ENCODE results near the gene CINP.

Gene CINP

GRCh38 chr14:102351023-102351422 lies 11.7 kb downstream of the CINP start:
- Mint-ChIP-seq H3K27ac (ENCODE audit: low read depth) (no peak overlapping the region), H3K27me3 (no peaks in the 10 kb centered on the region), H3K4me1 (no peaks in the 10 kb centered on the region), H3K9me3 (no peaks in the 10 kb centered on the region), H3K4me3 (no peak overlapping the region), H3K36me3 (ENCODE audit: insufficient read depth) (peaks cover 57% of the 10 kb centered on the region)
- DNase-seq (ENCODE audit: low spot score in 2 of 2), result no peak
- no peak for ATAC-seq (replicated peaks; ENCODE audit: extremely low read depth, poor library complexity, severe bottlenecking)

GRCh38 chr14:102348376-102348775 lies 14.3 kb downstream of the CINP start:
- Mint-ChIP-seq H3K4me1 (no peaks in the 10 kb centered on the region), H3K36me3 (ENCODE audit: insufficient read depth) (peaks cover 44% of the 10 kb centered on the region), H3K27me3 (no peaks in the 10 kb centered on the region), H3K27ac (ENCODE audit: low read depth) (no peak overlapping the region), H3K4me3 (no peak overlapping the region), H3K9me3 (no peaks in the 10 kb centered on the region)
- ATAC-seq (replicated peaks; ENCODE audit: extremely low read depth, poor library complexity, severe bottlenecking) (no peak), DNase-seq (ENCODE audit: low spot score in 2 of 2) (no peak)

GRCh38 chr14:102346645-102347044 lies 16.0 kb downstream of the CINP start:
- Mint-ChIP-seq H3K36me3 (ENCODE audit: insufficient read depth) (peaks cover 37% of the 10 kb centered on the region), H3K27ac (ENCODE audit: low read depth) (no peak overlapping the region), H3K27me3 (no peaks in the 10 kb centered on the region), H3K4me3 (no peak overlapping the region), H3K9me3 (no peaks in the 10 kb centered on the region), H3K4me1 (no peaks in the 10 kb centered on the region)
- no peak for ATAC-seq (replicated peaks; ENCODE audit: extremely low read depth, poor library complexity, severe bottlenecking)
- no peak for DNase-seq (ENCODE audit: low spot score in 2 of 2)

GRCh38 chr14:102345232-102345631 lies 17.5 kb downstream of the CINP start:
- Mint-ChIP-seq H3K4me3 (no peak overlapping the region), H3K9me3 (no peaks in the 10 kb centered on the region), H3K27ac (ENCODE audit: low read depth) (peak overlapping the region; percentile 48), H3K27me3 (no peaks in the 10 kb centered on the region), H3K4me1 (no peaks in the 10 kb centered on the region), H3K36me3 (ENCODE audit: insufficient read depth) (peaks cover 45% of the 10 kb centered on the region)
- DNase-seq (ENCODE audit: low spot score in 2 of 2), result no peak
- ATAC-seq (replicated peaks; ENCODE audit: extremely low read depth, poor library complexity, severe bottlenecking), result no peak

- Mint-ChIP-seq H3K36me3 (ENCODE audit: insufficient read depth) (peaks cover 41% of the 10 kb centered on the region), H3K4me3 (no peak overlapping the region), H3K27ac (ENCODE audit: low read depth) (peak overlapping the region; percentile 48), H3K4me1 (no peaks in the 10 kb centered on the region), H3K27me3 (no peaks in the 10 kb centered on the region), H3K9me3 (no peaks in the 10 kb centered on the region)
- ATAC-seq (replicated peaks; ENCODE audit: extremely low read depth, poor library complexity, severe bottlenecking), result no peak
- DNase-seq (ENCODE audit: low spot score in 2 of 2), result no peak
Observed at GRCh38 chr14:102344485-102344884, 18.2 kb downstream of the CINP start.

GRCh38 chr14:102344084-102344483 lies 18.6 kb downstream of the CINP start:
- Mint-ChIP-seq H3K9me3 (no peaks in the 10 kb centered on the region), H3K4me3 (no peak overlapping the region), H3K4me1 (no peaks in the 10 kb centered on the region), H3K27me3 (no peaks in the 10 kb centered on the region), H3K27ac (ENCODE audit: low read depth) (no peak overlapping the region), H3K36me3 (ENCODE audit: insufficient read depth) (peaks cover 39% of the 10 kb centered on the region)
- DNase-seq (ENCODE audit: low spot score in 2 of 2) (no peak), ATAC-seq (replicated peaks; ENCODE audit: extremely low read depth, poor library complexity, severe bottlenecking) (no peak)

- H3K27ac Mint-ChIP-seq (ENCODE audit: low read depth), result no peak overlapping the region
- no peaks in the 10 kb centered on the region for H3K9me3 Mint-ChIP-seq
- no peak for ATAC-seq (replicated peaks; ENCODE audit: extremely low read depth, poor library complexity, severe bottlenecking)
- peaks cover 43% of the 10 kb centered on the region for H3K36me3 Mint-ChIP-seq (ENCODE audit: insufficient read depth)
- no peaks in the 10 kb centered on the region for H3K27me3 Mint-ChIP-seq
- DNase-seq (ENCODE audit: low spot score in 2 of 2), result no peak
- no peaks in the 10 kb centered on the region for H3K4me1 Mint-ChIP-seq
- H3K4me3 Mint-ChIP-seq, result no peak overlapping the region
Observed at GRCh38 chr14:102342238-102342637, 20.5 kb downstream of the CINP start.

GRCh38 chr14:102341566-102341965 lies 21.1 kb downstream of the CINP start:
- H3K27me3 Mint-ChIP-seq, result no peaks in the 10 kb centered on the region
- no peaks in the 10 kb centered on the region for H3K9me3 Mint-ChIP-seq
- no peak overlapping the region for H3K4me3 Mint-ChIP-seq
- H3K4me1 Mint-ChIP-seq, result no peaks in the 10 kb centered on the region
- H3K36me3 Mint-ChIP-seq (ENCODE audit: insufficient read depth), result peaks cover 45% of the 10 kb centered on the region
- H3K27ac Mint-ChIP-seq (ENCODE audit: low read depth), result no peak overlapping the region
- no peak for ATAC-seq (replicated peaks; ENCODE audit: extremely low read depth, poor library complexity, severe bottlenecking)
- DNase-seq (ENCODE audit: low spot score in 2 of 2), result no peak

GRCh38 chr14:102338724-102339123 lies 24.0 kb downstream of the CINP start:
- Mint-ChIP-seq H3K36me3 (ENCODE audit: insufficient read depth) (peaks cover 46% of the 10 kb centered on the region), H3K27ac (ENCODE audit: low read depth) (no peak overlapping the region)

GRCh38 chr14:102335163-102335562 lies 27.5 kb downstream of the CINP start:
- ATAC-seq (replicated peaks; ENCODE audit: extremely low read depth, poor library complexity, severe bottlenecking), result no peak
- Mint-ChIP-seq H3K4me1 (peaks cover 6% of the 10 kb centered on the region), H3K4me3 (no peak overlapping the region), H3K9me3 (no peaks in the 10 kb centered on the region), H3K36me3 (ENCODE audit: insufficient read depth) (peaks cover 32% of the 10 kb centered on the region), H3K27ac (ENCODE audit: low read depth) (no peak overlapping the region), H3K27me3 (no peaks in the 10 kb centered on the region)
- DNase-seq (ENCODE audit: low spot score in 2 of 2), result no peak

More at GRCh38 chr14:102338724-102339123, 24.0 kb downstream of the CINP start:
- Mint-ChIP-seq H3K4me1 (peaks cover 1% of the 10 kb centered on the region), H3K9me3 (no peaks in the 10 kb centered on the region), H3K27me3 (no peaks in the 10 kb centered on the region), H3K4me3 (no peak overlapping the region)
- ATAC-seq (replicated peaks; ENCODE audit: extremely low read depth, poor library complexity, severe bottlenecking), result no peak
- DNase-seq (ENCODE audit: low spot score in 2 of 2), result no peak

- ATAC-seq (replicated peaks; ENCODE audit: extremely low read depth, poor library complexity, severe bottlenecking) (no peak), DNase-seq (ENCODE audit: low spot score in 2 of 2) (no peak)
- peaks cover 6% of the 10 kb centered on the region for H3K4me1 Mint-ChIP-seq
- H3K9me3 Mint-ChIP-seq, result no peaks in the 10 kb centered on the region
- H3K36me3 Mint-ChIP-seq (ENCODE audit: insufficient read depth), result peaks cover 32% of the 10 kb centered on the region
- peak overlapping the region; percentile 44 for H3K27ac Mint-ChIP-seq (ENCODE audit: low read depth)
- H3K4me3 Mint-ChIP-seq, result no peak overlapping the region
- no peaks in the 10 kb centered on the region for H3K27me3 Mint-ChIP-seq
Observed at GRCh38 chr14:102333795-102334705, 28.6 kb downstream of the CINP start.

GRCh38 chr14:102333390-102333789 lies 29.3 kb downstream of the CINP start:
- H3K27me3 Mint-ChIP-seq, result no peaks in the 10 kb centered on the region
- DNase-seq (ENCODE audit: low spot score in 2 of 2) (no peak), ATAC-seq (replicated peaks; ENCODE audit: extremely low read depth, poor library complexity, severe bottlenecking) (no peak)
- H3K9me3 Mint-ChIP-seq, result no peaks in the 10 kb centered on the region
- peak overlapping the region; percentile 44 for H3K27ac Mint-ChIP-seq (ENCODE audit: low read depth)
- peaks cover 6% of the 10 kb centered on the region for H3K4me1 Mint-ChIP-seq
- H3K36me3 Mint-ChIP-seq (ENCODE audit: insufficient read depth), result peaks cover 31% of the 10 kb centered on the region
- no peak overlapping the region for H3K4me3 Mint-ChIP-seq

GRCh38 chr14:102330806-102331205 lies 31.9 kb downstream of the CINP start:
- no peak overlapping the region for H3K27ac Mint-ChIP-seq (ENCODE audit: low read depth)
- H3K4me3 Mint-ChIP-seq, result no peak overlapping the region
- DNase-seq (ENCODE audit: low spot score in 2 of 2), result no peak
- ATAC-seq (replicated peaks; ENCODE audit: extremely low read depth, poor library complexity, severe bottlenecking), result no peak
- H3K9me3 Mint-ChIP-seq, result no peaks in the 10 kb centered on the region
- peaks cover 16% of the 10 kb centered on the region for H3K36me3 Mint-ChIP-seq (ENCODE audit: insufficient read depth)
- peaks cover 6% of the 10 kb centered on the region for H3K4me1 Mint-ChIP-seq
- H3K27me3 Mint-ChIP-seq, result no peaks in the 10 kb centered on the region

Measured in central memory CD8-positive, alpha-beta T cell (primary cell).